Neural progenitor cell (in vitro differentiated cells): Measurements from ENCODE around the gene ERMP1. TPM values are rescaled to one million over a fixed set of nuclear protein-coding genes. Genes with fewer than 3 reads are reported as not detected.

Source experiments
- DNase-seq: peaks from one replicate; pipeline ENCODE4 v3.0.0-alpha.2; 2016; ENCODE audit warnings: low spot score
- H2AFZ ChIP-seq: fragments of 200-600 bp; sonication (generic); replicated peaks from 2 replicates; pipeline ENCODE4 v1.6.1; 2016; ENCODE audit warnings: antibody characterized with exemption
- H3F3A ChIP-seq: fragments of 200-600 bp; sonication (generic); 2 replicates; pipeline ENCODE4 v1.6.1; 2016; ENCODE audit warnings: antibody characterized with exemption, low read depth
- H3K27ac ChIP-seq: fragments of 200-600 bp; sonication (generic); 2 replicates; pipeline ENCODE4 v1.5.1; 2016; ENCODE audit warnings: mild to moderate bottlenecking
- H3K27me3 ChIP-seq: fragments of 200-600 bp; sonication (generic); 2 replicates; pipeline ENCODE4 v1.6.1; 2016; ENCODE audit warnings: mild to moderate bottlenecking, moderate library complexity
- H3K36me3 ChIP-seq: fragments of 200-600 bp; sonication (generic); 2 replicates; pipeline ENCODE4 v1.5.1; 2016
- H3K4me1 ChIP-seq: fragments of 200-600 bp; sonication (generic); 2 replicates; pipeline ENCODE4 v1.6.1; 2016; ENCODE audit warnings: mixed run types
- H3K4me2 ChIP-seq: fragments of 200-600 bp; sonication (generic); 2 replicates; pipeline ENCODE4 v1.6.1; 2016
- H3K4me3 ChIP-seq: fragments of 200-600 bp; sonication (generic); 2 replicates; pipeline ENCODE4 v1.5.1; 2016
- H3K79me2 ChIP-seq: fragments of 200-600 bp; sonication (generic); 2 replicates; pipeline ENCODE4 v1.6.1; 2016; ENCODE audit warnings: low read depth
- H3K9ac ChIP-seq: fragments of 200-600 bp; sonication (generic); 2 replicates; pipeline ENCODE4 v1.6.1; 2016
- H3K9me3 ChIP-seq: fragments of 200-600 bp; sonication (generic); 2 replicates; pipeline ENCODE4 v1.5.1; 2016; ENCODE audit warnings: low read depth
- H4K20me1 ChIP-seq: fragments of 200-600 bp; sonication (generic); 2 replicates; pipeline ENCODE4 v1.6.1; 2016; ENCODE audit warnings: low read depth
- H3K27ac Mint-ChIP-seq: 3 replicates; pipeline ENCODE4 v1.8.0; 2021; ENCODE audit warnings: mixed read lengths
- H3K27me3 Mint-ChIP-seq: 2 replicates; pipeline ENCODE4 v1.8.0; 2022; ENCODE audit warnings: low read depth, mild to moderate bottlenecking, inconsistent platforms, moderate library complexity, mixed read lengths; ENCODE audit not compliant: insufficient read depth
- H3K36me3 Mint-ChIP-seq: 3 replicates; pipeline ENCODE4 v1.8.0; 2021; ENCODE audit warnings: mixed read lengths
- H3K4me1 Mint-ChIP-seq: 3 replicates; pipeline ENCODE4 v1.8.0; 2021; ENCODE audit warnings: mixed read lengths
- H3K4me3 Mint-ChIP-seq: 3 replicates; pipeline ENCODE4 v1.8.0; 2021; ENCODE audit warnings: mild to moderate bottlenecking, moderate library complexity, mixed read lengths
- H3K9me3 Mint-ChIP-seq: 3 replicates; pipeline ENCODE4 v1.8.0; 2020; ENCODE audit warnings: mixed read lengths
- EZH2 ChIP-seq: fragments of 200-600 bp; sonication (generic); IDR thresholded peaks from 2 replicates; pipeline ENCODE4 v1.6.1; 2017; ENCODE audit warnings: antibody characterized with exemption, mild to moderate bottlenecking, moderate library complexity
- EZH2phosphoT487 ChIP-seq: fragments of 200-600 bp; sonication (generic); IDR thresholded peaks from 2 replicates; pipeline ENCODE4 v1.6.1; 2017; ENCODE audit warnings: antibody characterized with exemption
- total RNA-seq: library from RNA; depleted of rRNA; stranded (reverse); fragments of >200 nt; gene quantifications from 2 replicates; pipeline ENCODE4 v1.2.3, GENCODE V29; 2015; ENCODE audit warnings: low replicate concordance
- TF ChIP-seq, protein P1 (sequence below): fragments of 200-600 bp; sonication (generic); IDR thresholded peaks from 2 replicates; pipeline ENCODE4 v1.5.1; 2017; ENCODE audit warnings: antibody characterized with exemption, mild to moderate bottlenecking

ERMP1 gene
- total RNA-seq, 1 donor from 2014 or later: 25.5 TPM

DNA sequence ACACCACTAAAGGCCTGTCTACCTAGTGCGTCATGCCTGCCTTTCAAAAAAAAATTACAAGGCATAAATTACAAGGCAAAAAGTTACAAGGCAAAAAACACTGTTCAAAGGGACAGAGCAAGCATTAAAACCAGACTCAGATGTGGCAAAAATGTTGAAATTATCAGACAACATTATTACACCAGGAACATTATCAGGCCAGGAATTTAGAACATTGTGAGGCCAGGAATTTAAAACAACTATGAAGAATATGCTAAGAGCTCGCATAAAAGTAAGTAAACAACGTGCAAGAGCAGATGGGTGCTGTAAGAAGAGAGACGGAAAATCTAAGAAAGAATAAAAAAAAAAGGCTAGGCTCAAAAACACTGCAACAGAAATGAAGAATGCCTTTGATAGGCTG is 39.6 kb upstream of the ERMP1 start:
- H2AFZ ChIP-seq: no peak overlapping the region
- H3K36me3 Mint-ChIP-seq: no peaks in the 10 kb centered on the region
- H3K4me3 ChIP-seq: no peak overlapping the region
- no peak overlapping the region for H3K27ac ChIP-seq
- H3K27me3 ChIP-seq: no peaks in the 10 kb centered on the region
- no peak overlapping the region for H3K27ac Mint-ChIP-seq
- no peaks in the 10 kb centered on the region for H3F3A ChIP-seq
- H3K79me2 ChIP-seq: no peaks in the 10 kb centered on the region
- no peak for DNase-seq
- no peaks in the 10 kb centered on the region for H3K9me3 ChIP-seq
- no peaks in the 10 kb centered on the region for H4K20me1 ChIP-seq
- H3K27me3 Mint-ChIP-seq: peaks cover 5% of the 10 kb centered on the region
- H3K36me3 ChIP-seq: no peaks in the 10 kb centered on the region
- no peaks in the 10 kb centered on the region for H3K4me1 ChIP-seq
- H3K4me3 Mint-ChIP-seq: no peak overlapping the region
- H3K4me2 ChIP-seq: no peak overlapping the region
- H3K4me1 Mint-ChIP-seq: no peaks in the 10 kb centered on the region
- no peak overlapping the region for H3K9ac ChIP-seq
- no peaks in the 10 kb centered on the region for H3K9me3 Mint-ChIP-seq
- no peak for TF ChIP-seq EZH2

DNA sequence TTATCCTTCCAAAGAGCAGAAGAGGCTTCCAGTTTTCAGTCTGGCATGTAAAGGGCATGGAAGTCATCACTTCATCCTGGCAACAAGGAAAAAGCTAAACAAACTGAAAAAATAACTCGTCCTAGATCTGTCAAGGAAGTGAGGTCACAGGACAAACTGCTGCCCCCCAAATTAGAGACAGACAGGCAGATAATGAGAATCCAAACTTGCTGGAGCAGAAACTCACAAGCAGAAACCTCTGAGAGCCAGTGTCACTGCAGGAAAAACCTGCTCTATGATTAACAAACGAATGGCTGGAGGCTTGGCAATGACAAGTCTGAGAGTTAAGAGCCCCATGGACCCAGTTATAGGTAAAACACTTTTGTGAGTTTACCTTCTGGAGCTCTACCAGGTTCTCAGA is 38.9 kb upstream of the ERMP1 start:
- no peaks in the 10 kb centered on the region for H3K79me2 ChIP-seq
- H3K9me3 ChIP-seq: no peaks in the 10 kb centered on the region
- Mint-ChIP-seq H3K36me3 (no peaks in the 10 kb centered on the region), H3K27me3 (peaks cover 5% of the 10 kb centered on the region), H3K27ac (no peak overlapping the region), H3K4me3 (no peak overlapping the region), H3K9me3 (no peaks in the 10 kb centered on the region), H3K4me1 (no peaks in the 10 kb centered on the region)
- no peak overlapping the region for H3K4me2 ChIP-seq
- H3F3A ChIP-seq: no peaks in the 10 kb centered on the region
- no peaks in the 10 kb centered on the region for H4K20me1 ChIP-seq
- H3K4me3 ChIP-seq: no peak overlapping the region
- no peaks in the 10 kb centered on the region for H3K27me3 ChIP-seq
- H3K4me1 ChIP-seq: no peaks in the 10 kb centered on the region
- no peak overlapping the region for H2AFZ ChIP-seq
- no peak for DNase-seq
- TF ChIP-seq EZH2 (no peak), EZH2phosphoT487 (no peak)
- TF ChIP-seq, protein P1, sequence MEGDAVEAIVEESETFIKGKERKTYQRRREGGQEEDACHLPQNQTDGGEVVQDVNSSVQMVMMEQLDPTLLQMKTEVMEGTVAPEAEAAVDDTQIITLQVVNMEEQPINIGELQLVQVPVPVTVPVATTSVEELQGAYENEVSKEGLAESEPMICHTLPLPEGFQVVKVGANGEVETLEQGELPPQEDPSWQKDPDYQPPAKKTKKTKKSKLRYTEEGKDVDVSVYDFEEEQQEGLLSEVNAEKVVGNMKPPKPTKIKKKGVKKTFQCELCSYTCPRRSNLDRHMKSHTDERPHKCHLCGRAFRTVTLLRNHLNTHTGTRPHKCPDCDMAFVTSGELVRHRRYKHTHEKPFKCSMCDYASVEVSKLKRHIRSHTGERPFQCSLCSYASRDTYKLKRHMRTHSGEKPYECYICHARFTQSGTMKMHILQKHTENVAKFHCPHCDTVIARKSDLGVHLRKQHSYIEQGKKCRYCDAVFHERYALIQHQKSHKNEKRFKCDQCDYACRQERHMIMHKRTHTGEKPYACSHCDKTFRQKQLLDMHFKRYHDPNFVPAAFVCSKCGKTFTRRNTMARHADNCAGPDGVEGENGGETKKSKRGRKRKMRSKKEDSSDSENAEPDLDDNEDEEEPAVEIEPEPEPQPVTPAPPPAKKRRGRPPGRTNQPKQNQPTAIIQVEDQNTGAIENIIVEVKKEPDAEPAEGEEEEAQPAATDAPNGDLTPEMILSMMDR: no peak
- H3K27ac ChIP-seq: no peak overlapping the region
- no peak overlapping the region for H3K9ac ChIP-seq
- H3K36me3 ChIP-seq: no peaks in the 10 kb centered on the region

GRCh38 chr9:5870691-5871090 is 37.8 kb upstream of the ERMP1 start:
- Mint-ChIP-seq H3K4me3 (no peak overlapping the region), H3K36me3 (no peaks in the 10 kb centered on the region), H3K9me3 (no peaks in the 10 kb centered on the region), H3K27me3 (peaks cover 3% of the 10 kb centered on the region), H3K4me1 (no peaks in the 10 kb centered on the region), H3K27ac (peak overlapping the region; percentile 5)
- H3K9me3 ChIP-seq: no peaks in the 10 kb centered on the region
- H3K27ac ChIP-seq: no peak overlapping the region
- no peaks in the 10 kb centered on the region for H3K27me3 ChIP-seq
- H3K4me1 ChIP-seq: no peaks in the 10 kb centered on the region
- H2AFZ ChIP-seq: no peak overlapping the region
- H3K4me2 ChIP-seq: no peak overlapping the region
- H3K9ac ChIP-seq: no peak overlapping the region
- no peaks in the 10 kb centered on the region for H4K20me1 ChIP-seq
- H3F3A ChIP-seq: no peaks in the 10 kb centered on the region
- no peak overlapping the region for H3K4me3 ChIP-seq
- H3K79me2 ChIP-seq: no peaks in the 10 kb centered on the region
- DNase-seq: no peak
- TF ChIP-seq, protein P1: no peak
- TF ChIP-seq EZH2 (no peak), EZH2phosphoT487 (no peak)
- H3K36me3 ChIP-seq: no peaks in the 10 kb centered on the region

GRCh38 chr9:5870020-5870339 is 37.1 kb upstream of the ERMP1 start:
- no peak for DNase-seq
- Histone ChIP-seq H3K4me2 (no peak overlapping the region), H3F3A (no peaks in the 10 kb centered on the region), H3K4me1 (no peaks in the 10 kb centered on the region), H2AFZ (peak overlapping the region; percentile 79), H3K79me2 (no peaks in the 10 kb centered on the region), H3K4me3 (no peak overlapping the region), H3K27ac (no peak overlapping the region), H3K27me3 (no peaks in the 10 kb centered on the region), H4K20me1 (no peaks in the 10 kb centered on the region), H3K9me3 (no peaks in the 10 kb centered on the region), H3K9ac (no peak overlapping the region), H3K36me3 (no peaks in the 10 kb centered on the region)
- H3K27ac Mint-ChIP-seq: no peak overlapping the region
- H3K27me3 Mint-ChIP-seq: peaks cover 3% of the 10 kb centered on the region
- H3K36me3 Mint-ChIP-seq: no peaks in the 10 kb centered on the region
- no peaks in the 10 kb centered on the region for H3K4me1 Mint-ChIP-seq
- no peak overlapping the region for H3K4me3 Mint-ChIP-seq
- no peak for TF ChIP-seq EZH2
- no peak for TF ChIP-seq EZH2phosphoT487
- TF ChIP-seq, protein P1: no peak
- H3K9me3 Mint-ChIP-seq: no peaks in the 10 kb centered on the region
